Stimulated activated naive CD4-positive, alpha-beta T cell (primary cell): ENCODE results near the gene BASP1.
"Not testable (repeated sequence)": the region's sequence is repeated elsewhere in the genome, so short reads cannot be mapped to it uniquely, and the experiment has no call there.

Source experiments
- DNase-seq, 6 experiments: peaks; one replicate each; lab custom pipeline; 2025; lab: John Stamatoyannopoulos, UW

The BASP1 gene

GRCh38 chr5:17319095-17319494 lies 101.7 kb downstream of the BASP1 start:
- DNase-seq: not testable (repeated sequence)

GRCh38 chr5:17325770-17326599 lies 108.6 kb downstream of the BASP1 start:
- no peak for DNase-seq
